Cerebellar cortex (tissue), 1 donor: ENCODE data around the gene ASB18.

Experiments
- DNase-seq: peaks from one replicate; pipeline ENCODE4 v3.0.0-alpha.2; 2015; ENCODE audit warnings: low spot score

ASB18 gene

DNA sequence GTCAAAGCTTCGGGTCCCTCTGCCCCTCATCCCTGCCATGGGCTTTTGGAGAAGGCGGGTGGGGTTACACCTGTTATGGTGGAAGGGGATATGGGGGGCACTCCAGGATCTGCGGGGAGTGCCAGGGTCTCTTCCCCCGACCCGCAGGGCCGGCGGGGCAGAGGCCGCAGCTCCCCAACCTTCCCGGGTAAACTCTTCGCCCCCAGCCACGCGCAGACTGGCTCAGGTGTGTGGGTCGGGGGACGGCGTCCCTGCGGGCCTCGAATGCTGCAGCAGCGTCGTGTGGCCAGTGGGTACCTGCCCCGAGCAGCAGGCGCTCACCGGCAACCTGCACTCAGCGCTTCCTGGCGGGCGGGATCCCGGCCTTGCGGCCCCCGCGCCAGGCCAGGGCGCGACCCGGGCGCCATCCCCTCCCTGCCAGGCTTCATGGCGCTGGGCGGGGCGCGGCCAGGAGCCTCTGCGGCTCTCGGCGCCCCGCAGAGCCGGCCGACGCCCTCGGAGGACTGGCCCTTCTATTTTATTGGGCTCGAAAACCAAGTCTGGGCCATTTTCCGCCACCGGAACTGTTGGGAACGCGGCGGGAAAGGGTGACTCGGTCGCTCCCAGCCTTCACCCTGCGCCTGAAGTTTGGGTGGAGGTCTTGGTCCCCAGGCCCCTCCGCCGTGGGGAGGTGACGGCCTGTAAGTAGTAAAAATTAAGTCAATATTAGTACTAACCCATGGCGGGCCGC lies 100.6 kb downstream of the ASB18 start:
- DNase-seq: no peak

DNA sequence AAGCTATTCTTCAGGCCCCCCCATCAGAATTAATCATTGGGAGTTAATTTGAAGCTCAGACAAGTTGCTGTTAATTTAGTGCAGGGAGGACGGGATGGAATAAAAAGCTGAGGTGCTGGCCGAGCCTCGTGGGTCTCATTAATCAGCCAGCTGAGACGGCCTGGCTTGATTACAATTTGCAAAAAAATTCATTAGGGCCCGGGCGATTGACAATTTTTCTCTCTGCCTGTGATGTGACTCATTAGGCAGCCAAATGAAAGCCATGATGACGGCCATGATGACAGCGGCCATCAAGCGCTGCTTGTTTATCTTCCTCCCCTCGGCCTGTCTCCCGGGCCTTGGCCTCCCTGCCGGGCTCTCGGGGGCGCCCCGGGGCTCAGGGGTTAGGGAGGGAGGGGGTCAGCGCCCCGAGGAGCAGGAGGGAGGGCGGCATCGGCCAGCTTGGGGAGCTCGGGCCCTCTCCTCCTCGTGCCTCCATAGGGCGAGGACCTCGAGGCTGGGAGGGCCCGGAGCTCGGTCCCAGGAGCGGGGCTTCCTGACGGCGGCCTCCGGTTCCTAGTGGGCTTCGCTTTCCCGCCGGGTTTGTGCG lies 101.2 kb downstream of the ASB18 start:
- DNase-seq: no peak

DNA sequence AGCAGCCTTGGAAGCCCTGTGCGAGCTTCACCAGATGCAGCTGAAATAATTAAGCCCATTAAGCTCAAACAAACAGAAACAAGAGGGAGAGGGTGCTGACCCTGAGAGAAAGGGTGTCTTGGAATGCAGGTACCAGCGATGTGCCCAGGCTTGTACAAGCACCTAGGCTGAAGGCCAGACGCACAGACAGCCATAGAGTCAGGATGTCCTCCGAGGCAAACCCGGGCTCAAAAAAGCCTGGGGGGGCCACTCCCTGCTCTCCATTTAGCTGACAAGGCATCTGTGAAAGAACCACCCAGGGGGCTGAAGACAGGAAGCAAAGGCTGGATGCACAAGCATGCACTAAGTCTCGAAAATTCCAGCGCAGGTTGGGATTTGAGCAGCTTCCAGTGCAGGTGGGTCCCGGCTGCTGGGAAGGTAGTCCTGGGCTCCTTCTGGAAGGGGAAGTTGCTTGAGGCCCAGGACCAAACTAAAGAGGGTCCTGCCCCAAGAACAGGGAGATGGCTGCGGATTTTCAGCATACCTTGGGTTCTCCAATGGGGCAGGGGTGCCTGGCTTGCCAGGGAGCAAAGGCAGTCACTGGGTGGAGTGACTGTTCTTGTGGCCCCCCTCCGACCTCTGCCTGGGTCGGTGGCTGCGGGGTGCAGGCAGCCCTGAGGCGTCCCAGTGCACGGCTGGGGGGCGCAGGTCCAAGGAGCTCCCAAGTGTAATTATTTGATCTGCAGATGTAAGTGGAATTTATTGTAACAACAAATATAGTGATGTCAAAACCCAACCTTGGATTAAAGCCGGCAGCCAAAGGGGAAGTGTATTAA lies 102.0 kb downstream of the ASB18 start:
- DNase-seq: no peak

DNA sequence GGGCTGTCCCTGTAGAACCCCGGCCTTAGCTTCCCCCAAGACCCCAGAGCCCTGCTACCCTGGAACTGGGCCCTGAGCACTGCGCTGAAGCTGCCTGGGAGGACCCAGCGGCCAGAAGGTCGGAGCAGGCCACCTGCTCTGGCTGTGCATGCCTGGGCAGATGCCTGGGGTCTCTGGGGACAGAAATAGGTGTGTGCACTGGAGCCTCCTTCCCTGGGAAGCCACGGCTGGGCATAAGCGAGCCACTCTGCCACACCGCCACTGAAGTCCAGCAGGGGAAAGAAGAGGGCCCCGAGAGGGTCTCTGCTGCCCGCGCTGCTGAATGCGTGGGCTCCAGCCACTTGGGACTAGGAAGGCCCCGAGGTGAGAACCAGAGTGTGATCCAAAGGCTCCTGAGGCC lies 102.7 kb downstream of the ASB18 start:
- no peak for DNase-seq

DNA sequence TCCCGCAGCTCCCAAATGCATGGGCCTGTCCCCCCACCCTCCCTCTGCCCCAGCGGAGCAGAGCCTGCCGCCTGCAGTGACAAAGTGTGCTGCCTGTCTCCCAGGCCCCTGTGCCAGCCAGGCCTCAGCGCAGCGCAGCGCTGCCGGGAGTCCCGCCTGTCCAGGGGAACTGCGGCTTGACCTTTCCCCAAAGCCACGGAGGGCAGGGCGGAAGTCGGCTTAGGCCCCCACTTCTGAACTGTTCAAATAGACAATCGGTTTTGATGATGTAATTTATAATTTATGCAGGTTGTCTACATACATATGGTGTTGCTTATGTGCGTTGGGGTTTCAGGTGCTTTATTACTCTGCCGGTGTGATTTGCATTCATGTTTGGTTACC lies 103.1 kb downstream of the ASB18 start:
- DNase-seq: no peak

DNA sequence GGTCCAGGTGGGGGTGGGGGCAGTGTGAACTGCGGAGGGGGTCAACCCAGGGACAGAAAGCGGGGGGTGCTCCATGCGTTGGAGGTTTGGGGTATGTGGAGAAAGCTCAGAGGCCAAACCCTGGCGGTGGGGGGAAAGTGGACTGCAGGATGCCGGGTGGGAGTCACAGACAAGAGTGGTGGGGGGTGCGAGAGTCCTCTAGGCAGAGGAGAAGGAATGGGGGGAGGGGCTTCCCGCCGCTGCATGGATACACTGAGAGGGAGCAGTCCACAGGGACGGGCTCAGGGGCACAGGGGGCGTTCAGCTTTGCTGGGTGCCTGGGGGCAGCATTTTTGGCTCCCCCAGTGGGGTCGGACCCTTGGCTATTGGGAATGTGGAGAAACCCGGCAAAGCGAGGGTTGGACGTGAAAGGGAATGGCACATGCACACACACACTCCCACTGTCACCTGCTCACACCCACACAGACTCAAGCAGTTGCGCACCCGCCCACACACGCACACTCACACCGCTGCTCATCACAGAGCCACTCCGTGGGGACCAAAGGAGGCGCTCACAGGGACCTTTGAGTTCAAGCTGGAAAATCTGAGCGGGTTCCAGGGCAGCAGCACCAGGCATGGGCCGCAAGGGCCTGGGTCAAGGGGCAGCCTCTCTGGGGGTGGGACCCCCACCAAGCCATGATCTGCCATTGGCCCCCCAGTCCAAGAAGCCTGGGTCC lies 103.7 kb downstream of the ASB18 start:
- DNase-seq: no peak

DNA sequence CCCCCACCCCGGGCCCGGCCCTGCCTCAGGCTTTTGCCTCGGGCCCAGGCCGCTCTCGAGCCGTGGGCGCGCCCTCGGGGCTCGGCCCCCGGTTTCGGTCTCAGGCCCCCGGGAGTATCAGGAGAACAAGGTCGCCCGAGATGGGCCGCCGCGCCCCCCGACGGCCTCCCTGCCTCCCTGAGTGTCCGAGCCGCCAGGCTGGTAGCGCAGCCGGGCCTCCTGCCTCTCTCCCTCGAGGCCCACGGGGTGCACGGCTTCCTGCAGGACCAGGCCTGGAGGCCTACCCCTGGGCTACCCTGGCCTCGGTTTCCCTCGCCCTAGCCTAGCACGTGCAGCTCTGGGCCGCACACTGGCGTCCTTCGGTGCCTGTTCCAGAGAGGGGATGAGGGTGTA lies 104.4 kb downstream of the ASB18 start:
- DNase-seq: no peak

DNA sequence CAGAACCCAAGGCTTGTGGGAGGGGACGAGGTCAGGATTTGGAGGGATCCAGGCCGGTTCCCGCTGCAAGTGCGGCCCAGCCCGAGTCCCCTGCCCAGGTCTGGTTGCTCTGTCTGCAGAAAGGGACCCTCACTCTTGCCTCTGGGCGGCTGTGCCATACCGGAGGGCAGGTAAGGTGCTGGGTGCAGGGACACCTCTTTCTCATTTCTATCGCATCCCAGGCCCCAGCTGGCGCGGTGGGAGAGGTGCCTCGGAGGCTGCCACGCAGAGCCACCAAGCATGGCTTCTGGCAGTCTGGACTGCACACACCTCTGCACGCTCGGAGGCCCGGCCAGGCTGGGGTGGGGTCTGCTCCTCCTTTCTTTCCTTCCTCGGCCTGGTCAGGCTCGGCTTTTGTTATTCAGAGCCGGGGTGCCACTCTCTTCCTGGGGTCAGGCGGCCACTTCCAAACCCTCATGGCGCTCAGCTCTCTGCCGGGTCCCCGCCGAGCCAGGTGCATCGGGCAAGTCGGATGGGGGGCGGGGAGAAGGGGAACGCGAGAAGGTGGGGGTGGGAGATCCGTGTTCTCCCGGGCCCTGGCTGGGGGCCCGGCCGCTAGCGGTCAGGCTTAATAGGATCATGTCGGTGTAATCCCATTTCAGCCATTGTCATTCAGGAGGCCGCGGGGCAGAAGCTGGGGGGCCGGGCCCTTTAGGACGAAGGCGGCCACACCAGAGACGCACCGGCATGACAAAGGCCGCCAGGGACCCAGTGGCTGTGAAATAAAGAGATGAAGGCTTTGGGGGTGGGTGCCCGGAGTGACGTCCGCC lies 105.0 kb downstream of the ASB18 start:
- DNase-seq: no peak

DNA sequence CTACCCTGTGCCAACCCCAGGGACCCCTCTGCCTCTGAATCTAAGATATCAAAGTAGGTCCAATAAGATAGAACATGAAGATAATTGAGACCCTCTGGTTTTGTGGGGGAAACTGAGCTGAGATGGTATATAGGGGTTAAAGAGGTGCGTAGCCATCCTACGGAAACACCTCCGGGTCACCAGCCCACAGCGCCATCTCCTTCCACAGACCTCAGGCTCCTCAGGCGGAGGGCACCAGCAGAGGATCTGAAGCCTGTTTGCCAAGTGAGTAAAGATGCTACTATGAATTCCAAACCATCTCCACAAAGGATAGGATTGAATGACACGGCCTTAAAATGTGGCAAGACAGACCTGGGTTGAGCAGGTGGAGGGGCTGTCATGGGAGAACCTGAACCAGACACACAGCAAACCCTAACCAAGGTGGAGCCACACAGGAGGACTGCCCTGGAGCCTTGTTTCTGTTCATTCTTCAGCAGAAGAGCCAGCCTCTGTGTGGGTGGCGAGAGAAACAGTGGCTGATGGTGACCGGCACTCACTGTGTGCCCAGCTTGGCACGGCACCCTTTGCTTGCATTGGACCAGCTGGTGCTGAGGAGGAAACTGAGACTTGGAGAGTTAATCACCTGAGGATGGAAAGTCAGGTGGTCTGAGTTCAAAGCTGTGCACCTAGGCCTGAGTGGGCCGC lies 106.2 kb downstream of the ASB18 start:
- DNase-seq: no peak

DNA sequence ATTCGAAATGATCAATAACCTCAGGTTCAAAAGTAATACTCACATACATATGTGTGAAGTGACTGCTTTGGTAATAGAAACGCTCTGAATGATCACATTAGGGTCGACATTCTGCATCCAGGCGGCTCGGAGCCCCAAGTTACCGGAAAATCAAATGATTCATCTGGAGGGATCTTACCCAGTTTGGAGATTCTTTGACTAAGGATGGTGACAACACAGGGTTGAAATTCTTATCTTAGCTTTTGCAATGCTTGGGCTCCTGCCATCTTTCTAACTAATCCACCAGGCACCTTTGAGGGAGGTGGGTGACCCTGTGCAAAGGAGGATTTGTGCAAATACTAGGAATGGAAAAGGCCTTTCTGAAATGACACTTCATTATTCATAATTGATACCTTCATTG lies 106.8 kb downstream of the ASB18 start:
- no peak for DNase-seq

DNA sequence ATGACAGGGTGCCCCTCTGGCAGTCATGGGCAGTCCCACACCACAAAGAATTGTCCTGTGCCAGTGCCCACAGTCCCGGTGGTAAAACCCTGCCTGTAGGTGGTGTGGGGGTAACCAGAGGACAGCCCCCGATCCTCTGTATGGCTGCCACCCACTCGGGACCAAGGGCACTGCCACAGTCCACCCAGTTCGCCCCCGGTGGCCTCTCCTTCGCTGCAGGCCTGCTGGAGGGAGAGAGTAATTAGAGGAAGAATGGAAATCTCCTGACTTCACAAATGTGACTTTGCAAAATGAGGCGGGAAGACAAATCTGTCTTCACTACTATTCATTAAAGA lies 107.4 kb downstream of the ASB18 start:
- no peak for DNase-seq

DNA sequence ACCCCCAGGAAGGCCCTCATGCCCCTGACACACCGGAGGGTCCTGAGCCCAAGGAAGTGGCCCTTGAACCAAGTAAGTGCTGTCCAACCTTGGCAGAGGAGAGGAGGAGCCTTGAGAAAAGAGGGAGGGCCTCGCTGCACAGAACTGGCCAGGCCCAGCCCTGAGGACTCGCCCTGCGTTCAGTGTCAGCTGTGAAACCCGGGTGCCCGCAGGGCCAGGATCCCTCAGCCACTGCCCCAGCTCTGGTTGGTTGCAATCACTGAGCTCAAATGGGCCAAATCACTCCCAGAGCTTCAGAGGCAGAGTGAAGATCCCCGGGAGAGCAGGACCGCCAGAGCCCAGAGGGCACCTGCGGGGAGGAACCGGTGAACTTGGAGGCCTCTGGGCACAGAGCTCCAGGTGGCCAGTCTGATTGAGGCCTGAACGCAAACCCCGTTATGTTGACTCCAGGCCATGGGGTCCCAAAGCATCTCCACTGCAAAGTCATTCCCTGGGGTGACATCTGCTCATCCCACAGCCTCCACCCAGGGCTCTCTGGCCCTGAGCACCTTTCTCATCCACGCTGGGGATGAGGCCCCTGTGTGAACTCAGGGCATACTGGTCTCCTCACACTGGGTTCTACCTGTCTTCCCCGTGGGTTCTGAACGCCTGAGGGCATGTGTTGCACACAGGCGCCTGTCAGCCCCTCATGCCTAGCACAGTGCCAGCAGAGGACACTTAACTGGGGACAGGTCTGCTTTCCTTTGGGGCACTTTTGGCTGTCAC lies 107.9 kb downstream of the ASB18 start:
- DNase-seq: no peak

DNA sequence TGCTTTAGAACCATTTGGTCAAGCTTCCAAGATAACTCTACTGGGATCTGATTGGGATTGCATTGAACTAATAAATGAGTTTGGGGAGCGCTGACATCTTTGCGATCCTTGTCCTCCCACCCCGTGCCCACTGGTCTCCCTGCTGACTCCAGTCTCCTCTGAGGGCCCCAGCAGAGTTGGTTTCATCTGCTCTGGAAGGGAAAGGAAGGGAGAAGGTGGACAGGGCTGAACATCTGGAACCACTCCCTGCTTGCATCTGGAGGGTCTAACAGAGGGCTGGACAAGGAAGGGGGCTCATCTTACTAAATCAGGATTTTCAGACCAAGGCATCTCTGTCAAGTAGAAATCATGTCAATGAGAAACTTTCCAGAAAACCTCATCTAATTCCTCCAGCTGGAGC lies 108.8 kb downstream of the ASB18 start:
- DNase-seq: no peak

DNA sequence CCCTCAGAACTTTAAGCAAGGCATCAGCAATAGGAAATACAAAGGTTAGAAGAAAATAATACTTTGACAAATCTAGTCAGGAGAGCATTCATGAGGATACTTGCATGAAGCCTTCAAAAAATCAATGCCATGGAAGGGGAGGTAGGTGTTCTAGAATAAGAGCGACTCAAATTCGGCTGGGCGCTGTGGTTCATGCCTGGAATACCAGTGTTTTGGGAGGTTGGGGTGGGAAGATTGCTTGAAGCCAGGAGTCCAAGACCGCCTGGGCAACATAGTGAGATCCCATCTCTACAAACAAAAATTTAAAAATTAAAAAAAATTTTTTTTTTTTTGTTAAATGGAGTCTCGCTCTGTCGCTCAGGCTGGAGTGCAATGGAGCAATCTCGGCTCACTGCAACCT lies 117.8 kb downstream of the ASB18 start:
- no peak for DNase-seq

DNA sequence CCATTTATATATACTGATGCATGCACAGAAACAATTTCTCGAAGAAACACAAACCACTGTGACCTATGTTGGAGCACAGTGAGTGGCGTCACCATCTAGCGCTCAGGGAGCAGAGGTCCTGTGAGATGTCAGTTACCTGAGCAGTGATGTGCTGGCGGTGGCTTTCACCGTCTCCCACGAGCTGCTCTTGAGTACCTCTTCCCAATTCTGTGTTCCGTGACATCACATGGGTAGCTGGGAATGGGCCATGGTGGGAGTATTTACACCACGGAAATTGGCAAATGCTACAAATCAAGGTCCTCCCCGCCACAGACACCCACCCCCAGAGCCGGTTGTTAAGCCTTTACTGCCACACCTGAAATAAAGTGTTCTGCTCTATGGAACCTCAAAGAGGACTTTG lies 120.4 kb downstream of the ASB18 start:
- no peak for DNase-seq
